GM21737 (cell line): Measurements from ENCODE around the gene DLG1.

Experiments
- ATAC-seq: cut with Tn5 transposase; IDR thresholded peaks from one replicate; pipeline ENCODE4 v1.9.1; 2021; ENCODE audit warnings: mild to moderate bottlenecking, moderate library complexity; ENCODE audit not compliant: unreplicated experiment

Gene DLG1

DNA sequence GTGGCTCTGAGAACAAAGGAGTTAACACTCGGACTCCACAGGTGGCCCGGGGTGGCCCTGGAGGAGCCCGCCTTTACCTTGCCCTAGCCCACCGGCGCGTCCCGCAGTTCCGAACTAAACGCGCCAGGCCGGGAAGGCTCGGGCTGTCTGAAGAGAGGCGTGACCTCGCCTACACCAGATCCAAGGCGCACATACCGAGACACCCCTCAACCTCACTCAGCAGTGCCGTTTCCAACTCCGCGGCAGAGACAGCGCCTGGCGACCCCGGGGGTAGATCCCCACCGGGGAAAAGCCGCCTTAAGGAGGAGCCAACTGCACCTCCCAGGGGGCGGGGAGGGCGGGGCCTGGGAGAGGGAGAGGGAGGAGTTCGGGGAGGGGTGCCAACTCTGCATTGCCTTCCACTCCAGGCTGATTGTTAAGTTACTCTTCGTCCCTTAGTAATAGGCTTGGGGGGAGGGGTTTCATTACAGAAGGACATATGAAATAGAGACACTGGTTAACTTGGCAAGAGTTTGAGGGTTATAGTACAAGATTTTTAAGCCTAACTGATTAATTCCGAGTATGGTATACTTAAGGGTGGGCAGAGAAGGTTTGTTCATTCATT, at the start of gene DLG1:
Gene DLG1, minus strand, starts transcription at position 272 of the 604 bp plus-strand sequence. CDS start 1,408 bp downstream, outside the sequence.
- peak; percentile 50 for ATAC-seq

DNA sequence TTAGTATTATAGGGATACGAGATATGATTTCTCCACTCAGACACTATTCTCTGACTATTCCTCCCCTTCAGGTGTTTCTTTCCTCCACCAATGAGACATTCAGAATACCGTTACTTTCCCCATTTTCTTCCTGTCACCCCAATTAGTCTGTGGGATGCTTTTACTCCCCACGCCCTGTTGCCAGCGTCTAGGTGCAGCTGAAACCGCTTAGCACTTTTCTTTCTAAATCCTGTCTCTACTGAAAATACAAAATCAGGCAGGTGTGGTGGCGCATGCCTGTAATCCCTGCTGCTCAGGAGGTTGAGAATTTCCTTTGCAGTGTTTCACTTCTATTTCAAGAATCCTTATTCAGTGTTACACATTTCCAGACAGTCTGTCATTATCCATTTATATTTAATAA, 49.6 kb upstream of the DLG1 start:
- no peak for ATAC-seq

- no peak for ATAC-seq
Observed at GRCh38 chr3:197345390-197345789, 47.0 kb upstream of the DLG1 start.

- ATAC-seq = no peak
Observed at GRCh38 chr3:197344582-197345318, 46.3 kb upstream of the DLG1 start.

GRCh38 chr3:197343656-197344408, 45.4 kb upstream of the DLG1 start:
- ATAC-seq = no peak

DNA sequence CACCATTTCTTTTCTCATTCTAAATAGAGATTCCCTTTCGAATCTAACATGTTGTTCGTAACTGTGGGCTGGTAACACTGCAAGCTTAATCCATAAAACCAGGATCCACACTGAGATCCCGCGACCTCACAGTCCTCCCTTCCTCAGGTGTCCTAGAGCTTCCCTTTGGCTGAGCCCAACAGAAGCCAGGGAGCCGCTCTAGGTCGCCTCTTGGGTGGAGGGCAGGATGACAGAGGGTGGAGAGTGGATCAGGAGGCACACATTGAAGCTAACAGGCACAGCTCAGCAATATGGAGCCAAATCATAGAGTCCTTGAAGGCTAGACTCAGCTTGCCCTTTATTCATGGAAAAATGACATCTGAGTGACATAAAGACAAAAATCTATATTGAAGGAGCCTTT, 44.7 kb upstream of the DLG1 start:
- no peak for ATAC-seq

DNA sequence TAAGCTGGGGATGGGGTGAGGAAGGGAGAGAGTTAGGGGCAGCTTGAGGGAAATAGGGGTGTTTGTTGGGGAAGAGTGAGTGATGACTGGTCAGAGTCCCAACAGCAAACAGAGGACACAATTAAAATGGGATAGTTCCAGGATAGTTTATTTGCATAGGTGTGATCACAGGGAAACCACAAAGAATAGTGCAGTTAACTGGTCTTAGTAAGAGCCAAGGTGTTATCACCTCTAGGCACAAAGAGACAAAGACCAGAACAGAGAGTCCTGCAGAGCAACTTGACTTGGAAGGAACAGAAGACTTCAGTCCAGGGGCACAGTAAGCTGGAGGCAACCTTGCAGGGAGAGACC, 42.1 kb upstream of the DLG1 start:
- no peak for ATAC-seq

- no peak for ATAC-seq
Observed at GRCh38 chr3:197339841-197340520, 41.6 kb upstream of the DLG1 start.

- no peak for ATAC-seq
Observed at GRCh38 chr3:197338586-197338985, 40.2 kb upstream of the DLG1 start.

- no peak for ATAC-seq
Observed at GRCh38 chr3:197337656-197338055, 39.2 kb upstream of the DLG1 start.

DNA sequence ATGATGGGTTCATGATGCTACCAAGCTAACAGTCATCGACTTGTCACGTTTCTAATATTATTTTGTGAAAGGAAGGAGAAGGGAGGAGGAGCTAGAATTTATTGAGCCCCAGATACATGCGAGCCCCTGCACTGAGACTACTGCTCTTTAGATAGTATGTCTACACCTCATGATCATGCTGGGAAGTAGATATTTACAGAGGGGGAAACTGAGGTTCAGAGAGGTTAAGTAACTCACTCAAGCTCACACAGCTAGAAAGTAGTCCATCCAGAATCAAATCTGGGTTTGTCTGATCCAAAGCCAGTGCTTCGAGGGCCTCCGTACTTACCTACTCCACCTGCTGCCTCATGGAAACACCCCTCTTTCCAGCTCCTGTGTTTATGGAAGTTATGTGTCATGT, 38.8 kb upstream of the DLG1 start:
- ATAC-seq = no peak

- ATAC-seq = no peak
Observed at GRCh38 chr3:197336348-197336747, 37.9 kb upstream of the DLG1 start.

GRCh38 chr3:197335428-197336132, 37.2 kb upstream of the DLG1 start:
- no peak for ATAC-seq

- no peak for ATAC-seq
Observed at GRCh38 chr3:197333901-197334639, 35.7 kb upstream of the DLG1 start.

GRCh38 chr3:197331131-197331530, 32.7 kb upstream of the DLG1 start:
- ATAC-seq = no peak

DNA sequence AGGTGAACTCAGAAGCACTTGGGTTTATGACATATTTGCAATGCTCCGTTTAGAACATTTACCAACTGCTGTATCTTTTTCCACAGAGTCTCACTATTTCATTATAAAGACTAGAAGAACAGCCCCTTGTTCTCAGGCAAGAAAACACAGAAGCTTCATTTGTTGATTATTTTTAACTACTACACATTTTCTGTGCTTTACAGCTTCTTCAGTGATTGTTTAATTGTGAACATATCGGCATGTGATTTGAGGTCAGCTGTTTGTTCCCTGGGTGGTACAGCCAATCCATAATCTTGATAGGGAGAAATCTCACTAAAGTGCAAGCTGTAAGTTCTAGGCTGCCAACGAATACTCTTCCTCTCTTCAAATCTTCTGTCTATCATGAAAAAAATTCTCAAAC, 31.0 kb upstream of the DLG1 start:
- ATAC-seq = no peak

GRCh38 chr3:197328198-197328597, 29.8 kb upstream of the DLG1 start:
- no peak for ATAC-seq

DNA sequence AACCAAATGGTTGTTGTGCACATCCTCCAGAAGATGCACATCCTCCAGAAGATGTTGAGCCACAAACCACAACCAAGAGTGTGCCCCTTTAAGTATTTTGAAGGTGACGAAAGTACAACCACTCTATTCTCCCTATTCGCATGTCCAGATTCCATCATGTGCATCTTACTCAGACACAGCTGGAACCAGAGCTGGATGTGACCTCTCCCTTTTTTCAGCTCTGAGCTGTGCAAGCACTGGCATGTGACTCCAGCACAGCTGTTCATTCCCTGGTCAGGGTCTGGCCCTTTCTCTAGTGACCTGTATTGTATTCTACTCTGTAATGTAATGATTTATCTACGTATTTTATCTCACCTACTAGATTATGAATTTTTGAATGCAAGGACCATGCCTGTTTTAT, 29.3 kb upstream of the DLG1 start:
- ATAC-seq = no peak

GRCh38 chr3:197325773-197326172, 27.4 kb upstream of the DLG1 start:
- ATAC-seq = no peak

- no peak for ATAC-seq
Observed at GRCh38 chr3:197322149-197322548, 23.7 kb upstream of the DLG1 start.
